ENCODE measurements around the gene CD300A.

Gene CD300A

GRCh38 chr17:74524653-74525464 is 58.4 kb downstream of the CD300A start:
- no peak for DNase-seq

- no peak for DNase-seq
Measured at GRCh38 chr17:74525465-74525725, 59.0 kb downstream of the CD300A start.

- DNase-seq, result no peak
Measured at GRCh38 chr17:74525781-74526288, 59.4 kb downstream of the CD300A start.

GRCh38 chr17:74526681-74527080 is 60.2 kb downstream of the CD300A start:
- no peak for DNase-seq

GRCh38 chr17:74527081-74527480 is 60.6 kb downstream of the CD300A start:
- DNase-seq, result no peak

GRCh38 chr17:74527756-74528155 is 61.3 kb downstream of the CD300A start:
- DNase-seq, result no peak

- no peak for DNase-seq
Measured at GRCh38 chr17:74528491-74529199, 62.2 kb downstream of the CD300A start.

- no peak for DNase-seq
Measured at GRCh38 chr17:74529243-74529642, 62.8 kb downstream of the CD300A start.

GRCh38 chr17:74530831-74531150 is 64.4 kb downstream of the CD300A start:
- no peak for DNase-seq

GRCh38 chr17:74531231-74531761 is 64.9 kb downstream of the CD300A start, which contains the start of gene CD300LB:
CD300LB (minus strand) TSS chr17:74531475; CDS start chr17:74531350, 125 bp downstream.
- DNase-seq, result no peak

- DNase-seq, result no peak
Measured at GRCh38 chr17:74532115-74532514, 65.7 kb downstream of the CD300A start.

Data from activated naive CD4-positive, alpha-beta T cell treated with Interleukin-2 at 50 U/mL for 16 hours (primary cell).